SK-N-SH treated with all-trans-retinoic acid at 6 μM for 48 hours (cell line): Measurements from ENCODE around the gene PPFIA1.

ENCODE experiments used
- ARNTL ChIP-seq: fragments of 450-650 bp; formaldehyde crosslinking; IDR thresholded peaks from 2 replicates; pipeline ENCODE4 v1.5.0; 2020; ENCODE audit warnings: low read depth, mild to moderate bottlenecking, moderate library complexity, borderline replicate concordance
- BACH2 ChIP-seq: fragments of 250-450 bp; sonication (Bioruptor Pico); IDR thresholded peaks from 2 replicates; pipeline ENCODE4 v1.9.0; 2021; ENCODE audit warnings: mild to moderate bottlenecking, borderline replicate concordance
- CREB5 ChIP-seq: fragments of 250-450 bp; sonication (Bioruptor Pico); IDR thresholded peaks from 2 replicates; pipeline ENCODE4 v1.5.1; 2020; ENCODE audit warnings: low read depth, mild to moderate bottlenecking, moderate library complexity
- ESRRG ChIP-seq: fragments of 250-450 bp; sonication (Bioruptor Pico); IDR thresholded peaks from 2 replicates; pipeline ENCODE4 v1.6.1; 2021; ENCODE audit warnings: mild to moderate bottlenecking
- ISL1 ChIP-seq: fragments of 250-450 bp; sonication (Bioruptor Pico); IDR thresholded peaks from 2 replicates; pipeline ENCODE4 v2.1.2; 2022; ENCODE audit warnings: mild to moderate bottlenecking, moderate library complexity
- PATZ1 ChIP-seq: fragments of 250-450 bp; sonication (Bioruptor Pico); IDR thresholded peaks from 2 replicates; pipeline ENCODE4 v1.8.0; 2020; ENCODE audit warnings: mild to moderate bottlenecking, moderate library complexity, borderline replicate concordance
- RARB ChIP-seq: fragments of 250-450 bp; sonication (Bioruptor Pico); IDR thresholded peaks from 2 replicates; pipeline ENCODE4 v1.8.0; 2021; ENCODE audit warnings: mild to moderate bottlenecking, moderate library complexity
- TSHZ2 ChIP-seq: fragments of 250-450 bp; sonication (Bioruptor Pico); IDR thresholded peaks from 2 replicates; pipeline ENCODE4 v1.5.0; 2020; ENCODE audit warnings: mild to moderate bottlenecking, moderate library complexity
- ZC3H10 ChIP-seq: fragments of 250-450 bp; sonication (Bioruptor Pico); IDR thresholded peaks from 2 replicates; pipeline ENCODE4 v1.5.1; 2021; ENCODE audit warnings: mild to moderate bottlenecking, moderate library complexity
- ZFP3 ChIP-seq: fragments of 250-450 bp; sonication (Bioruptor Pico); IDR thresholded peaks from 2 replicates; pipeline ENCODE4 v1.5.0; 2020; ENCODE audit warnings: mild to moderate bottlenecking, moderate library complexity
- ZFP30 ChIP-seq: fragments of 450-650 bp; formaldehyde crosslinking; IDR thresholded peaks from 2 replicates; pipeline ENCODE4 v1.5.0; 2022; ENCODE audit warnings: mild to moderate bottlenecking, moderate library complexity
- ZNF565 ChIP-seq: fragments of 450-650 bp; formaldehyde crosslinking; conservative IDR thresholded peaks from 2 replicates; pipeline ENCODE4 v1.5.0; 2020; ENCODE audit warnings: low read depth, mild to moderate bottlenecking, moderate library complexity
- ZNF70 ChIP-seq: fragments of 450-650 bp; formaldehyde crosslinking; IDR thresholded peaks from 2 replicates; pipeline ENCODE4 v1.5.0; 2020; ENCODE audit warnings: mild to moderate bottlenecking, moderate library complexity
- ZNF8 ChIP-seq: fragments of 450-650 bp; formaldehyde crosslinking; IDR thresholded peaks from 2 replicates; pipeline ENCODE4 v1.5.0; 2020; ENCODE audit warnings: mild to moderate bottlenecking, moderate library complexity

GRCh38 chr11:70353900-70354568 is 83.5 kb downstream of the PPFIA1 start:
- TF ChIP-seq ZFP3 (CRISPR knock-in tag) (no peak), ZNF70 (CRISPR knock-in tag) (no peak), ZC3H10 (CRISPR knock-in tag) (no peak), BACH2 (CRISPR knock-in tag) (no peak), CREB5 (CRISPR knock-in tag) (no peak), ZNF8 (CRISPR knock-in tag) (no peak), ARNTL (no peak), ISL1 (CRISPR knock-in tag) (no peak), RARB (CRISPR knock-in tag) (no peak), TSHZ2 (no peak), ZFP30 (CRISPR knock-in tag) (no peak), ZNF565 (no peak), ESRRG (CRISPR knock-in tag) (no peak), PATZ1 (no peak)
